A549 (cell line): ENCODE results near the gene TFAM. TPM values are rescaled to one million over a fixed set of nuclear protein-coding genes. Genes with fewer than 3 reads are reported as not detected.

ENCODE experiments used
- ATAC-seq, 2 experiments: fragments of 200-7000 bp in 1 of 2; fragments of >200 bp in 1 of 2; cut with Nextera tagmentation in 1 of 2; cut with Tn5 transposase in 1 of 2; 3 replicates each; pipeline versions ENCODE4 v1.8.0 to v1.9.1; 2018 to 2020; ENCODE audit warnings: mild to moderate bottlenecking in 1 of 2, moderate library complexity in 1 of 2
- CTCF ChIA-PET: fragments of 300-600 bp; sonication (Branson Sonifier 250); formaldehyde crosslinking; extraction: SDS; loops from one replicate; lab custom pipeline; 2021; ENCODE audit warnings: antibody characterized with exemption, inconsistent platforms; lab: Yijun Ruan, JAX
- POLR2A ChIA-PET: fragments of 350-600 bp; formaldehyde crosslinking; extraction: SDS; loops from one replicate; lab custom pipeline; 2021; ENCODE audit warnings: antibody characterized with exemption, inconsistent platforms; lab: Yijun Ruan, JAX
- DNase-seq, 2 experiments: peaks; one replicate each; pipeline versions ENCODE4 v3.0.0 to v3.0.0-alpha.2; 2011 to 2016; ENCODE audit warnings: low read depth in 1 of 2, low spot score in 1 of 2
- FAIRE-seq: peaks from 2 replicates; lab custom pipeline; 2011; peaks lifted over from hg19 to GRCh38; lab: Jason Lieb, UNC
- H3K27ac ChIP-seq, 2 experiments: fragments of >200 bp; sonication (Bioruptor Twin); formaldehyde crosslinking; 3 replicates each; pipeline ENCODE4 v1.5.1; 2016 to 2017
- H3K4me1 ChIP-seq: fragments of >200 bp; sonication (Bioruptor Twin); formaldehyde crosslinking; 3 replicates; pipeline ENCODE4 v1.6.1; 2016
- H3K4me2 ChIP-seq: fragments of >200 bp; sonication (Bioruptor Twin); formaldehyde crosslinking; 3 replicates; pipeline ENCODE4 v1.6.1; 2016
- H3K4me3 ChIP-seq: fragments of >200 bp; sonication (Bioruptor Twin); formaldehyde crosslinking; 3 replicates; pipeline ENCODE4 v1.5.1; 2016
- H3K9me3 ChIP-seq: fragments of >200 bp; sonication (Bioruptor Twin); formaldehyde crosslinking; 3 replicates; pipeline ENCODE4 v1.6.1; 2016
- EHMT2 ChIP-seq: fragments of 200-600 bp; sonication (generic); IDR thresholded peaks from 2 replicates; pipeline ENCODE4 v1.6.1; 2016; ENCODE audit warnings: antibody characterized with exemption, low read depth, mild to moderate bottlenecking, moderate library complexity
- FOSB ChIP-seq: fragments of 250-450 bp; sonication (Bioruptor Pico); IDR thresholded peaks from 2 replicates; pipeline ENCODE4 v1.5.0; 2020; ENCODE audit warnings: mild to moderate bottlenecking, moderate library complexity
- FOSL2 ChIP-seq, 2 experiments: fragments of 450-650 bp in 1 of 2; fragments of >200 bp in 1 of 2; sonication (Bioruptor Twin) in 1 of 2; formaldehyde crosslinking; IDR thresholded peaks; 2 replicates each; pipeline versions ENCODE4 v1.5.0 to v1.6.1; 2016 to 2020; ENCODE audit warnings: mild to moderate bottlenecking in 1 of 2, moderate library complexity in 1 of 2
- HES2 ChIP-seq: fragments of >200 bp; sonication (Bioruptor Twin); formaldehyde crosslinking; IDR thresholded peaks from 2 replicates; pipeline ENCODE4 v1.6.1; 2016
- HEYL ChIP-seq: fragments of 250-450 bp; sonication (Bioruptor Pico); IDR thresholded peaks from 2 replicates; pipeline ENCODE4 v1.8.0; 2021; ENCODE audit warnings: mild to moderate bottlenecking, moderate library complexity
- HOXA7 ChIP-seq: fragments of 250-450 bp; sonication (Bioruptor Pico); IDR thresholded peaks from 2 replicates; pipeline ENCODE4 v1.5.0; 2020; ENCODE audit warnings: mild to moderate bottlenecking, moderate library complexity
- HOXB13 ChIP-seq: fragments of 250-450 bp; sonication (Bioruptor Pico); IDR thresholded peaks from 2 replicates; pipeline ENCODE4 v1.5.0; 2020; ENCODE audit warnings: low read depth, mild to moderate bottlenecking, moderate library complexity
- MAFK ChIP-seq: fragments of 450-650 bp; IDR thresholded peaks from 2 replicates; pipeline ENCODE4 v1.6.1; 2014; ENCODE audit not compliant: partially characterized antibody
- NFE2L2 ChIP-seq: fragments of 150-350 bp; conservative IDR thresholded peaks from 2 replicates; pipeline ENCODE4 v1.6.1; 2014; ENCODE audit warnings: low read length
- NPAS2 ChIP-seq: fragments of 250-450 bp; sonication (Bioruptor Pico); IDR thresholded peaks from 2 replicates; pipeline ENCODE4 v1.8.0; 2022; ENCODE audit warnings: mild to moderate bottlenecking, moderate library complexity, borderline replicate concordance
- POLR2A ChIP-seq: IDR thresholded peaks from 2 replicates; pipeline ENCODE4 v1.6.1; 2012; ENCODE audit warnings: mild to moderate bottlenecking, low read length
- REST ChIP-seq: fragments of 200-600 bp; sonication (generic); IDR thresholded peaks from 2 replicates; pipeline ENCODE4 v1.6.1; 2016; ENCODE audit warnings: antibody characterized with exemption, mild to moderate bottlenecking, moderate library complexity
- RFX5 ChIP-seq: fragments of 450-650 bp; IDR thresholded peaks from 2 replicates; pipeline ENCODE4 v1.7.1; 2014; ENCODE audit warnings: antibody characterized with exemption, mild to moderate bottlenecking, moderate library complexity
- RNF2 ChIP-seq: fragments of 200-600 bp; sonication (generic); IDR thresholded peaks from 2 replicates; pipeline ENCODE4 v1.6.1; 2016; ENCODE audit warnings: low read depth, mild to moderate bottlenecking, antibody characterized with exemption, moderate library complexity, borderline replicate concordance
- TP53 ChIP-seq: fragments of 250-450 bp; sonication (Bioruptor Pico); IDR thresholded peaks from 2 replicates; pipeline ENCODE4 v1.5.0; 2021; ENCODE audit warnings: mild to moderate bottlenecking, moderate library complexity
- ZC3H11A ChIP-seq: fragments of 450-650 bp; IDR thresholded peaks from 2 replicates; pipeline ENCODE4 v1.6.1; 2014; ENCODE audit warnings: antibody characterized with exemption, mild to moderate bottlenecking
- WGBS: methylation state at CpG from one replicate; pipeline ENCODE4 v1.1.6; 2017; ENCODE audit errors: missing lambda C conversion rate; 5-methylcytosine and 5-hydroxymethylcytosine counted together
- polyA plus RNA-seq, 4 experiments: library from polyadenylated mRNA; depleted of rRNA in 3 of 4; stranded (reverse); fragments of >200 nt; fragmentation: RNase III in 1 of 4; extraction: RNeasy Plus Mini Kit Qiagen cat#74134 plus additional on column Dnase treatment in 1 of 4; gene quantifications; 2 replicates in 3 of 4; 3 replicates in 1 of 4; pipeline ENCODE4 v1.2.3, GENCODE V29; 2011 to 2017

TFAM gene
- polyA plus RNA-seq, 2 of the 4 experiments (the other 2 are of a cell fraction), result 61.2 to 66.9 TPM

GRCh38 chr10:58350619-58351323 lies 34.4 kb upstream of the TFAM start:
- WGBS, result 74% methylated on average over 6 of the region's 6 CpGs
- H3K9me3 ChIP-seq, result no peaks in the 10 kb centered on the region
- no peak for DNase-seq
- H3K27ac ChIP-seq, result no peak overlapping the region
- peak; percentile 38; the same call in 1 of the 2 replicates for TF ChIP-seq NFE2L2
- no peak for TF ChIP-seq EHMT2
- no peak for TF ChIP-seq TP53 (CRISPR knock-in tag)
- peak; percentile 65 for TF ChIP-seq MAFK
- CTCF ChIA-PET, result interaction anchor here (0.7 to 1.1 kb wide), 3 partner anchors 23 to 51 kb away, joined by 3 to 5 read pairs (median 3); no protein-coding TSS in a partner anchor
- FAIRE-seq, result peak; percentile 43
- no peak; a peak in 1 of 6 replicates for ATAC-seq
- no peak overlapping the region for H3K4me2 ChIP-seq
- POLR2A ChIA-PET, result no interaction called here
- H3K4me1 ChIP-seq, result peaks cover 30% of the 10 kb centered on the region
- H3K4me3 ChIP-seq, result no peak overlapping the region

- Histone ChIP-seq H3K27ac (no peak overlapping the region), H3K4me3 (no peak overlapping the region), H3K9me3 (no peaks in the 10 kb centered on the region), H3K4me1 (peaks cover 30% of the 10 kb centered on the region), H3K4me2 (no peak overlapping the region)
- DNase-seq, result no peak
- no peak for ATAC-seq
- FAIRE-seq, result no peak
- POLR2A ChIA-PET, result no interaction called here
- WGBS, result 90% methylated on average over 7 of the region's 7 CpGs
- TF ChIP-seq ZC3H11A (no peak), HOXA7 (no peak), RNF2 (no peak), HES2 (no peak), REST (no peak), FOSB (no peak), POLR2A (no peak), HEYL (no peak), RFX5 (no peak), HOXB13 (CRISPR knock-in tag) (no peak), NPAS2 (no peak)
- CTCF ChIA-PET, result interaction anchor here (0.5 kb wide), 1 partner anchor 10 kb away, joined by 5 read pairs; no protein-coding TSS in a partner anchor
Observed at GRCh38 chr10:58351616-58352578, 33.3 kb upstream of the TFAM start.

GRCh38 chr10:58352956-58353610 lies 32.1 kb upstream of the TFAM start:
- H3K27ac ChIP-seq, result no peak overlapping the region
- peaks cover 29% of the 10 kb centered on the region for H3K4me1 ChIP-seq
- CTCF ChIA-PET, result interaction anchor here (0.7 to 0.9 kb wide), 2 partner anchors 32 to 54 kb away, joined by 3 to 4 read pairs; partner anchors contain the start of gene TFAM
- no peak overlapping the region for H3K4me3 ChIP-seq
- no peak for ATAC-seq
- POLR2A ChIA-PET, result interaction anchor here (1.4 kb wide), 1 partner anchor 18 kb away, joined by 5 read pairs; the partner anchor contains the start of gene UBE2D1
- H3K4me2 ChIP-seq, result peak overlapping the region; percentile 24; the same call in 2 of the 3 replicates
- no peak for DNase-seq
- WGBS, result 44% methylated on average over 2 of the region's 2 CpGs
- TF ChIP-seq FOSL2 (IDR thresholded peaks at IDR 0.05), result no peak
- TF ChIP-seq FOSL2 (CRISPR knock-in tag; IDR thresholded peaks at IDR 0.05), result no peak
- no peaks in the 10 kb centered on the region for H3K9me3 ChIP-seq
- FAIRE-seq, result no peak
